ENCODE results near the gene KIF25. TPM values are rescaled to one million over a fixed set of nuclear protein-coding genes. Genes with fewer than 3 reads are reported as not detected.

The KIF25 gene
- total and polyA plus RNA-seq, 4 donors, result 0.05 TPM; not detected in 3

- Histone ChIP-seq H3K4me3 (ENCODE audit: low read depth in 1 of 3, low read length in 3 of 3) (no peak overlapping the region), H3K27ac (ENCODE audit: low read depth in 1 of 2, low read length in 2 of 2) (no peak overlapping the region), H3K36me3 (ENCODE audit: control insufficient read depth in 4 of 4, insufficient read depth in 3 of 4, low read depth in 1 of 4, low read length in 3 of 4) (no peaks in the 10 kb centered on the region), H3K27me3 (ENCODE audit: control insufficient read depth in 4 of 4, insufficient read depth in 4 of 4, low read length in 3 of 4) (no peaks in the 10 kb centered on the region), H3K4me1 (ENCODE audit: control insufficient read depth in 4 of 4, insufficient read depth in 4 of 4, low read length in 3 of 4) (no peaks in the 10 kb centered on the region), H3K9ac (ENCODE audit: low read depth in 1 of 2, low read length in 2 of 2) (no peak overlapping the region), H3K9me3 (ENCODE audit: control insufficient read depth in 4 of 4, low read length in 3 of 4) (peaks cover 10 to 27% (median 20%) of the 10 kb centered on the region in 4 donors)
- DNase-seq (ENCODE audit: low spot score), result no peak
- TF ChIP-seq GABPA (IDR thresholded peaks at IDR 0.05 in 1 of 2, conservative IDR thresholded peaks at IDR 0.05 in 1 of 2), result no peak
- TF ChIP-seq SP1 (IDR thresholded peaks at IDR 0.05), result no peak
- TF ChIP-seq, protein P1, sequence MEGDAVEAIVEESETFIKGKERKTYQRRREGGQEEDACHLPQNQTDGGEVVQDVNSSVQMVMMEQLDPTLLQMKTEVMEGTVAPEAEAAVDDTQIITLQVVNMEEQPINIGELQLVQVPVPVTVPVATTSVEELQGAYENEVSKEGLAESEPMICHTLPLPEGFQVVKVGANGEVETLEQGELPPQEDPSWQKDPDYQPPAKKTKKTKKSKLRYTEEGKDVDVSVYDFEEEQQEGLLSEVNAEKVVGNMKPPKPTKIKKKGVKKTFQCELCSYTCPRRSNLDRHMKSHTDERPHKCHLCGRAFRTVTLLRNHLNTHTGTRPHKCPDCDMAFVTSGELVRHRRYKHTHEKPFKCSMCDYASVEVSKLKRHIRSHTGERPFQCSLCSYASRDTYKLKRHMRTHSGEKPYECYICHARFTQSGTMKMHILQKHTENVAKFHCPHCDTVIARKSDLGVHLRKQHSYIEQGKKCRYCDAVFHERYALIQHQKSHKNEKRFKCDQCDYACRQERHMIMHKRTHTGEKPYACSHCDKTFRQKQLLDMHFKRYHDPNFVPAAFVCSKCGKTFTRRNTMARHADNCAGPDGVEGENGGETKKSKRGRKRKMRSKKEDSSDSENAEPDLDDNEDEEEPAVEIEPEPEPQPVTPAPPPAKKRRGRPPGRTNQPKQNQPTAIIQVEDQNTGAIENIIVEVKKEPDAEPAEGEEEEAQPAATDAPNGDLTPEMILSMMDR (IDR thresholded peaks at IDR 0.05; ENCODE audit: low read depth, low read length, missing input control), result no peak
- TF ChIP-seq RAD21 (IDR thresholded peaks at IDR 0.05), result no peak
- no peak for TF ChIP-seq FOXA2 (IDR thresholded peaks at IDR 0.05)
- no peak for TF ChIP-seq TAF1 (conservative IDR thresholded peaks at IDR 0.05)
- TF ChIP-seq EGR1 (IDR thresholded peaks at IDR 0.05; ENCODE audit: low read depth in 2 of 2), result no peak
- no peak for TF ChIP-seq HNF4A (conservative IDR thresholded peaks at IDR 0.05)
- TF ChIP-seq, protein P2, sequence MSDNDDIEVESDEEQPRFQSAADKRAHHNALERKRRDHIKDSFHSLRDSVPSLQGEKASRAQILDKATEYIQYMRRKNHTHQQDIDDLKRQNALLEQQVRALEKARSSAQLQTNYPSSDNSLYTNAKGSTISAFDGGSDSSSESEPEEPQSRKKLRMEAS (IDR thresholded peaks at IDR 0.05), result no peak
- no peak for TF ChIP-seq NR2F2 (IDR thresholded peaks at IDR 0.05)
- 95% methylated on average over 21 of the region's 21 CpGs for WGBS
Observed at GRCh38 chr6:168043848-168044415, 46.5 kb downstream of the KIF25 start.

GRCh38 chr6:168044521-168045130 is 47.2 kb downstream of the KIF25 start:
- H3K36me3 ChIP-seq (ENCODE audit: control insufficient read depth in 4 of 4, insufficient read depth in 3 of 4, low read depth in 1 of 4, low read length in 3 of 4), result no peaks in the 10 kb centered on the region
- H3K4me3 ChIP-seq (ENCODE audit: low read depth in 1 of 3, low read length in 3 of 3), result no peak overlapping the region
- no peak overlapping the region for H3K9ac ChIP-seq (ENCODE audit: low read depth in 1 of 2, low read length in 2 of 2)
- H3K4me1 ChIP-seq (ENCODE audit: control insufficient read depth in 4 of 4, insufficient read depth in 4 of 4, low read length in 3 of 4), result no peaks in the 10 kb centered on the region
- TF ChIP-seq, protein P1 (IDR thresholded peaks at IDR 0.05; ENCODE audit: low read depth, low read length, missing input control), result no peak
- no peak for TF ChIP-seq HNF4G (IDR thresholded peaks at IDR 0.05)
- no peak for TF ChIP-seq SP1 (IDR thresholded peaks at IDR 0.05)
- no peak for TF ChIP-seq TAF1 (conservative IDR thresholded peaks at IDR 0.05)
- TF ChIP-seq, protein P2 (IDR thresholded peaks at IDR 0.05), result no peak
- no peak for TF ChIP-seq RAD21 (IDR thresholded peaks at IDR 0.05)
- TF ChIP-seq NR2F2 (IDR thresholded peaks at IDR 0.05), result no peak
- TF ChIP-seq, protein P3, sequence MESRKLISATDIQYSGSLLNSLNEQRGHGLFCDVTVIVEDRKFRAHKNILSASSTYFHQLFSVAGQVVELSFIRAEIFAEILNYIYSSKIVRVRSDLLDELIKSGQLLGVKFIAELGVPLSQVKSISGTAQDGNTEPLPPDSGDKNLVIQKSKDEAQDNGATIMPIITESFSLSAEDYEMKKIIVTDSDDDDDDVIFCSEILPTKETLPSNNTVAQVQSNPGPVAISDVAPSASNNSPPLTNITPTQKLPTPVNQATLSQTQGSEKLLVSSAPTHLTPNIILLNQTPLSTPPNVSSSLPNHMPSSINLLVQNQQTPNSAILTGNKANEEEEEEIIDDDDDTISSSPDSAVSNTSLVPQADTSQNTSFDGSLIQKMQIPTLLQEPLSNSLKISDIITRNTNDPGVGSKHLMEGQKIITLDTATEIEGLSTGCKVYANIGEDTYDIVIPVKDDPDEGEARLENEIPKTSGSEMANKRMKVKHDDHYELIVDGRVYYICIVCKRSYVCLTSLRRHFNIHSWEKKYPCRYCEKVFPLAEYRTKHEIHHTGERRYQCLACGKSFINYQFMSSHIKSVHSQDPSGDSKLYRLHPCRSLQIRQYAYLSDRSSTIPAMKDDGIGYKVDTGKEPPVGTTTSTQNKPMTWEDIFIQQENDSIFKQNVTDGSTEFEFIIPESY (IDR thresholded peaks at IDR 0.05), result no peak
- peaks cover 9 to 20% (median 16%) of the 10 kb centered on the region in 4 donors for H3K9me3 ChIP-seq (ENCODE audit: control insufficient read depth in 4 of 4, low read length in 3 of 4)
- DNase-seq (ENCODE audit: low spot score), result no peak
- no peaks in the 10 kb centered on the region for H3K27me3 ChIP-seq (ENCODE audit: control insufficient read depth in 4 of 4, insufficient read depth in 4 of 4, low read length in 3 of 4)
- 96% methylated on average over 28 of the region's 28 CpGs for WGBS
- H3K27ac ChIP-seq (ENCODE audit: low read depth in 1 of 2, low read length in 2 of 2), result no peak overlapping the region
